Measurements from ENCODE around the gene UCK1.

UCK1 gene

GRCh38 chr9:131511880-131512279 is 19.2 kb downstream of the UCK1 start:
- Histone ChIP-seq H3K79me2 (ENCODE audit: low read length) (peaks cover 6% of the 10 kb centered on the region; the same call in 1 of the 2 replicates), H3K4me1 (ENCODE audit: low read length) (no peaks in the 10 kb centered on the region), H3K27ac (ENCODE audit: low read length) (no peak overlapping the region), H3K9me2 (replicated peaks; ENCODE audit: insufficient read depth, low read length) (no peaks in the 10 kb centered on the region), H3K9ac (ENCODE audit: low read length) (no peak overlapping the region), H2AFZ (ENCODE audit: low read length) (no peak overlapping the region), H3K4me3 (ENCODE audit: low read length) (no peak overlapping the region), H3K27me3 (replicated peaks; ENCODE audit: insufficient read depth, low read length) (no peaks in the 10 kb centered on the region), H4K20me1 (ENCODE audit: insufficient read depth, low read length) (no peaks in the 10 kb centered on the region), H3K9me3 (replicated peaks; ENCODE audit: insufficient read depth, low read length) (no peaks in the 10 kb centered on the region), H3K4me2 (ENCODE audit: low read depth, low read length) (no peak overlapping the region), H3K36me3 (replicated peaks; ENCODE audit: insufficient read depth, low read length) (peaks cover 3% of the 10 kb centered on the region), H3F3A (ENCODE audit: insufficient read depth, low read length) (no peaks in the 10 kb centered on the region)
- TF ChIP-seq EZH2phosphoT487 (IDR thresholded peaks at IDR 0.05; ENCODE audit: low read length) (no peak), CTCF (IDR thresholded peaks at IDR 0.05; ENCODE audit: low read length) (no peak), EZH2 (optimal IDR thresholded peaks at IDR 0.05; ENCODE audit: low read depth, low read length) (no peak)
- DNase-seq: no peak

GRCh38 chr9:131511416-131511815 is 19.6 kb downstream of the UCK1 start:
- Histone ChIP-seq H3K4me1 (ENCODE audit: low read length) (no peaks in the 10 kb centered on the region), H3K4me2 (ENCODE audit: low read depth, low read length) (no peak overlapping the region), H3F3A (ENCODE audit: insufficient read depth, low read length) (no peaks in the 10 kb centered on the region), H2AFZ (ENCODE audit: low read length) (no peak overlapping the region), H3K9me3 (replicated peaks; ENCODE audit: insufficient read depth, low read length) (no peaks in the 10 kb centered on the region), H3K4me3 (ENCODE audit: low read length) (no peak overlapping the region), H3K79me2 (ENCODE audit: low read length) (peaks cover 7% of the 10 kb centered on the region; the same call in 1 of the 2 replicates), H3K27me3 (replicated peaks; ENCODE audit: insufficient read depth, low read length) (no peaks in the 10 kb centered on the region), H3K27ac (ENCODE audit: low read length) (no peak overlapping the region), H4K20me1 (ENCODE audit: insufficient read depth, low read length) (no peaks in the 10 kb centered on the region), H3K9me2 (replicated peaks; ENCODE audit: insufficient read depth, low read length) (no peaks in the 10 kb centered on the region), H3K9ac (ENCODE audit: low read length) (no peak overlapping the region), H3K36me3 (replicated peaks; ENCODE audit: insufficient read depth, low read length) (peaks cover 3% of the 10 kb centered on the region)
- no peak for TF ChIP-seq EZH2phosphoT487 (IDR thresholded peaks at IDR 0.05; ENCODE audit: low read length)
- TF ChIP-seq EZH2 (optimal IDR thresholded peaks at IDR 0.05; ENCODE audit: low read depth, low read length): no peak
- TF ChIP-seq CTCF (IDR thresholded peaks at IDR 0.05; ENCODE audit: low read length): no peak
- no peak for DNase-seq

- H3K36me3 ChIP-seq (replicated peaks; ENCODE audit: insufficient read depth, low read length): no peaks in the 10 kb centered on the region; the same call in 1 of the 2 replicates
- no peak for DNase-seq
- no peaks in the 10 kb centered on the region for H3K9me3 ChIP-seq (replicated peaks; ENCODE audit: insufficient read depth, low read length)
- H3K4me1 ChIP-seq (ENCODE audit: low read length): peaks cover 25% of the 10 kb centered on the region
- no peak overlapping the region for H3K4me3 ChIP-seq (ENCODE audit: low read length)
- no peak for TF ChIP-seq CTCF (IDR thresholded peaks at IDR 0.05; ENCODE audit: low read length)
- no peak for TF ChIP-seq EZH2phosphoT487 (IDR thresholded peaks at IDR 0.05; ENCODE audit: low read length)
- TF ChIP-seq EZH2 (optimal IDR thresholded peaks at IDR 0.05; ENCODE audit: low read depth, low read length): no peak
- no peak overlapping the region for H3K9ac ChIP-seq (ENCODE audit: low read length)
- no peak overlapping the region for H3K4me2 ChIP-seq (ENCODE audit: low read depth, low read length)
- peaks cover 25% of the 10 kb centered on the region for H3F3A ChIP-seq (ENCODE audit: insufficient read depth, low read length)
- H3K27me3 ChIP-seq (replicated peaks; ENCODE audit: insufficient read depth, low read length): no peaks in the 10 kb centered on the region
- H3K9me2 ChIP-seq (replicated peaks; ENCODE audit: insufficient read depth, low read length): no peaks in the 10 kb centered on the region
- no peaks in the 10 kb centered on the region for H4K20me1 ChIP-seq (ENCODE audit: insufficient read depth, low read length)
- H3K79me2 ChIP-seq (ENCODE audit: low read length): peaks cover 40% of the 10 kb centered on the region
- no peak overlapping the region for H2AFZ ChIP-seq (ENCODE audit: low read length)
- H3K27ac ChIP-seq (ENCODE audit: low read length): no peak overlapping the region
Measured at GRCh38 chr9:131505012-131505411, 26.1 kb downstream of the UCK1 start.

Data from MM.1S (cell line).